GM21381 (cell line): ENCODE results near the gene CHCHD4.
"Not testable (repeated sequence)": the region's sequence is repeated elsewhere in the genome, so short reads cannot be mapped to it uniquely, and the experiment has no call there.

Source experiments
- ATAC-seq: cut with Tn5 transposase; IDR thresholded peaks from one replicate; pipeline ENCODE4 v1.9.1; 2021; ENCODE audit warnings: mild to moderate bottlenecking, moderate library complexity; ENCODE audit not compliant: unreplicated experiment

CHCHD4 gene

DNA sequence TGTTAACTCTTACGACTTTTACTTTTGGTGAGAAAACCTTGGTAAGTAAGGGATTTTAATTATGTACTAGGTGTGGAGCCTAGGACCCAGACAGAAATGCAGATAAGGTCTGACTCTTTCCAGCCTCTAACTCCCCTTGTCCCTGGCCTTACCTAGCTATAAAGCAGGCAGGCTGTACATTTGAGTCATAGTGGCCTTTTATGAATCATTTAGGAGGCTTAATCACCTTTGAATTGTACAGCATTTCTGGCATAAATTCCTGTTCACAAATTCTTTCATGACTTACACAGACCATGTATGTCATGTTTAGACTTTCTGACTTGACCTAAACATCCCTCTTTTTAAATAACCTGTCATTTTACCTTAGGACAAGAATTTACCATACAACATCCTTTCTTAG is 47.4 kb downstream of the CHCHD4 start:
- ATAC-seq: no peak

DNA sequence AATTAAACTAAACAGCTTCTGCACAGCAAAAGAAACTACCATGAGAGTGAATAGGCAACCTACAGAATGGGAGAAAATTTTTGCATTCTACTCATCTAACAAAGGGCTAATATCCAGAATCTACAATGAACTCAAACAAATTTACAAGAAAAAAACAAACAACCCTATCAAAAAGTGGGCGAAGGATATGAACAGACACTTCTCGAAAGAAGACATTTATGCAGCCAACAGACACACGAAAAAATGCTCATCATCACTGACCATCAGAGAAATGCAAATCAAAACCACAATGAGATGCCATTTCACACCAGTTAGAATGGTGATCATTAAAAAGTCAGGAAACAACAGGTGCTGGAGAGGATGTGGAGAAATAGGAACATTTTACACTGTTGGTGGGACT is 49.4 kb downstream of the CHCHD4 start:
- ATAC-seq: not testable (repeated sequence)

DNA sequence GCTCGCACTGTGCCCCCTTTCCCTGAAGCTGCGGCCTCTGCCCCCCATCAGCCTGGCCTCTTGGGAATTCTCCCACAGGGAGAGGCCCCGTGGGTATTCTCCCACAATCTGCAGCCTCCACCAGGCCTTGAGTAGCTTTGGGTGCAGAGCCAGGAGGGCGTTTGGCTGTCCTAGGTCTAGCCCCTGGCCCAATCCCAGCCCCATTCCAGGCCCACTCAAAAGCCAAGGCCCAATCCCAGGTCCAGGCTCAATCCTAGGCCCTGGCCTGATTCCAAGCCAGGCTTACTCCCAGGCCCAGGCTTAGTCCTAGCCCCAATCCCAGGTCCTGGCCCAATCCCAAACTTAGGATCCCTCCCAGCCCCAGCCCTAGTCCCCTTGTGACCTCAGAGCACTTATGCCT is 59.8 kb downstream of the CHCHD4 start:
- ATAC-seq: no peak

DNA sequence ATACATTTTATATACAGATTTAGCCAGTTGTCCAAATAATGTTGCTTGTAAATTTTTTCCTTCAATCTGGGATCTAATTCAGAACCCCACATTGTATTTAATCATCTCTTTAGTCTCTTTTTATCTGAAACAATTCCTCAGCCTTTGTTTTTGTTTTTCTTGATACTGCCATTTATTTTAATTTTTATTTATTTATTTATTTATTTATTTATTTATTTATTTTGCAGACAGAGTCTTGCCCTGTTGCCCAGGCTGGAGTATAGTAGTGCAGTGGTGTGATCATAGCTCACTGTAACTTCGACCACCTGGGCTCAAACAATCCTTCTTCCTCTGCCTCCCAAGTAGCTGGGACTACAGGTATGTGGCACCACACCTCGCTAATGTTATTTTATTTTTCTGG is 61.5 kb downstream of the CHCHD4 start:
- ATAC-seq: no peak
